ENCODE measurements around the gene P4HA2. TPM values are rescaled to one million over a fixed set of nuclear protein-coding genes. Genes with fewer than 3 reads are reported as not detected.

Gene P4HA2
- total RNA-seq, 1 donor from 2014 or later = 26.6 TPM

DNA sequence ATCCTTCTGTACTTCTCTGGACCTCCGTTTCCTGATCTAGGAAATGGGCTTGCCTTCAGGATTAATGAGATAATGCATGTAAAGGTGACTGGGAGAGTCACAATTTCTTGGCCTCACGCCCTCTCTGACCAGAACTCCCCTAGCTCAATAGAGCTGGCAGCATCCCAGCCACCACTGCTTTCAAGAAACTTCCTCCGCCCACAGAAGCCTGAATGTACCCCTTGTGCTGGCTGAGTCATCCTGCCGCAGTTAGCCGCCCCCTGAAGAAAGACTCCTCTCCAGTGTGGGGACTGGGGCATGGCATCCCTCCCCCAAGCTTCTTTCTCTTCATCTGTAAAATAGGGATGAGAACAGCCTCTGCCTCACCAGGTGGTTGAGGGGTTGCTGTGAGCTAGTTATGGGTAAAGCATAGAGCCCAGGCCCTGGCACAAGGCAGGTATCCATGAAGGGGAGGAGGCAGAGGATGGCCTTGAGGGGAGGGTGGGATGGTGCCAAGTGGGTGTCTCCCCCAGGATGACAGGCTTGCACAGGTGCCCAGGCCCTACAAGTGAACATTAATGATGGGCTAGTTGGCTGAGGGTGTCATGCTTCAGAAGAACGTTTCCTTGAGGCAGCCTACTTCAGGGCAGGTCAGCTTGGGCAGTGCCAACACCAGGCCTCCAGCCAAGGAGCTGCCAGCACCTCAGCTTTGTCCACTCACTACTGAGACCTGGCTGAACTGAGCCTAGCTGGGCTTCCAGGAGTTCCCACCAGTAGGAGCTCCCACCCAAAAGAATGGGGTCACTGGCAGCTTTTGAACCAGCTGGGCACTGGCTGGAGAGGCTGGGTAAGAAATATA, 33.3 kb upstream of the P4HA2 start:
- Mint-ChIP-seq H3K4me3 (ENCODE audit: unreplicated experiment) (peak overlapping the region; percentile 58), H3K36me3 (ENCODE audit: unreplicated experiment) (no peaks in the 10 kb centered on the region), H3K27me3 (ENCODE audit: unreplicated experiment) (peaks cover 15% of the 10 kb centered on the region), H3K9me3 (ENCODE audit: unreplicated experiment) (peaks cover 10% of the 10 kb centered on the region), H3K27ac (ENCODE audit: unreplicated experiment) (no peak overlapping the region), H3K4me1 (ENCODE audit: low read depth, unreplicated experiment) (peaks cover 28% of the 10 kb centered on the region)
- TF ChIP-seq, protein P1, sequence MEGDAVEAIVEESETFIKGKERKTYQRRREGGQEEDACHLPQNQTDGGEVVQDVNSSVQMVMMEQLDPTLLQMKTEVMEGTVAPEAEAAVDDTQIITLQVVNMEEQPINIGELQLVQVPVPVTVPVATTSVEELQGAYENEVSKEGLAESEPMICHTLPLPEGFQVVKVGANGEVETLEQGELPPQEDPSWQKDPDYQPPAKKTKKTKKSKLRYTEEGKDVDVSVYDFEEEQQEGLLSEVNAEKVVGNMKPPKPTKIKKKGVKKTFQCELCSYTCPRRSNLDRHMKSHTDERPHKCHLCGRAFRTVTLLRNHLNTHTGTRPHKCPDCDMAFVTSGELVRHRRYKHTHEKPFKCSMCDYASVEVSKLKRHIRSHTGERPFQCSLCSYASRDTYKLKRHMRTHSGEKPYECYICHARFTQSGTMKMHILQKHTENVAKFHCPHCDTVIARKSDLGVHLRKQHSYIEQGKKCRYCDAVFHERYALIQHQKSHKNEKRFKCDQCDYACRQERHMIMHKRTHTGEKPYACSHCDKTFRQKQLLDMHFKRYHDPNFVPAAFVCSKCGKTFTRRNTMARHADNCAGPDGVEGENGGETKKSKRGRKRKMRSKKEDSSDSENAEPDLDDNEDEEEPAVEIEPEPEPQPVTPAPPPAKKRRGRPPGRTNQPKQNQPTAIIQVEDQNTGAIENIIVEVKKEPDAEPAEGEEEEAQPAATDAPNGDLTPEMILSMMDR (IDR thresholded peaks at IDR 0.05; ENCODE audit: partially characterized antibody, unreplicated experiment) = no peak
- no peak for DNase-seq

DNA sequence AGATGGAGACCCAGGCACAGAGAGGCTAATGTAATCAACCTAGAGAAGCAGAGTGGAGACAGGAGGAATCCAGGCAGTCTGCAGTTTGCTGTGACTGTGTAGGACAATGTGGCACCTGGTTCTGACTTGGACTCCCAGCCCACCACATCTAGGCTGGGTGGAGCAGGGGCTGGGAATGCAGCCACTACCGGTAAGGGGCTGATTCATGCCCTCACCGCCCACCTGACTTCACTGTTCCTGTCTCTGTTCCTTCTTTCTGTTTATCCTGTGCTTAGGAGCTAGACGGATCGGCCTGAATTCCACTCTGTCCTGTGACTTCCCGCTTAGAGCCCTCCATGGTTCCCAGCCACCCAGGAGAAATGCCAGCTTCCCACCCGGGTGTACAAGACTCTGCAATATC, 32.4 kb upstream of the P4HA2 start:
- H3K27ac Mint-ChIP-seq (ENCODE audit: unreplicated experiment) = peak overlapping the region; percentile 99
- peak overlapping the region; percentile 58 for H3K4me3 Mint-ChIP-seq (ENCODE audit: unreplicated experiment)
- TF ChIP-seq, protein P1 (IDR thresholded peaks at IDR 0.05; ENCODE audit: partially characterized antibody, unreplicated experiment) = no peak
- H3K4me1 Mint-ChIP-seq (ENCODE audit: low read depth, unreplicated experiment) = peaks cover 22% of the 10 kb centered on the region
- H3K27me3 Mint-ChIP-seq (ENCODE audit: unreplicated experiment) = peaks cover 15% of the 10 kb centered on the region
- no peaks in the 10 kb centered on the region for H3K36me3 Mint-ChIP-seq (ENCODE audit: unreplicated experiment)
- peaks cover 12% of the 10 kb centered on the region for H3K9me3 Mint-ChIP-seq (ENCODE audit: unreplicated experiment)
- DNase-seq = no peak

DNA sequence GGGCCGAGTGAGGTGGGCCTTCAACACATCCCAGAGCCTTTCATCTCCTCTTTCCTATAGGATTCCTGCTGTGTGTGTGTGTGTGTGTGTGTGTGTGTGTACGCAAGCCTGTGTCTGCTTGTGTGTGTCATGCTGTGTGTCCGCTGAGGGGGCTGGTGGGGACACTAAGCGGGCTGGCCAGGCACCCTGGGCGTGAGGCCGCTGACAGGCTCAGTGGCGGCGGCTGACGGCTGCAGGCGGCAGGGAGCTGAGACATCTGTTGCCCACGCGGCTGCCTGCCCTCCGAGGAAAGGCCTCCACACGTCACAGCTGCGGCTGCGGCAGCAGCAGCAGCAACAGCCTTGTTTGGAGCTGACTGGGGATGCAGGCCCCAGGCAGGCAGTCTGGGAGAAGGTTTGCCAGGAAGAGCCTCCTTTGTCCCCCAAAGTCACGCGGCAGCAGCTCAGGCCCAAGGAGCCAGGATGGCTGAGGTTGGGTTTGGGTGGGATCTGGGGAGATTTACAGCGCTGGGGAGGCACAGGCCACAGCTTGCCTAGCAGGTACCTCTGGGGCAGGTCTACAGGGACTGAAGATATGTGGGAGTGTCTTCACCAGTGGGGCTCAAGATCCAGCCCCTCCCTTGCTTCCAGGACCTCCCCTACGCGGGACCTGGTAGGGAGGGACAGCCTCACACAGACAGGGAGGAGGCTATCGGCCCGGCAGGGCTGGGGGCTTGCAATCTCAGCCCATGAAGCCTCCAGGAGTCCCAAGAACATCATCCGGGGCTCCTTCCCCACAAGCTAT, 31.6 kb upstream of the P4HA2 start:
- DNase-seq = peak; percentile 84
- Mint-ChIP-seq H3K36me3 (ENCODE audit: unreplicated experiment) (no peaks in the 10 kb centered on the region), H3K4me3 (ENCODE audit: unreplicated experiment) (peak overlapping the region; percentile 91), H3K9me3 (ENCODE audit: unreplicated experiment) (peaks cover 12% of the 10 kb centered on the region), H3K27me3 (ENCODE audit: unreplicated experiment) (peaks cover 12% of the 10 kb centered on the region), H3K4me1 (ENCODE audit: low read depth, unreplicated experiment) (peaks cover 18% of the 10 kb centered on the region), H3K27ac (ENCODE audit: unreplicated experiment) (peak overlapping the region; percentile 99)
- TF ChIP-seq, protein P1 (IDR thresholded peaks at IDR 0.05; ENCODE audit: partially characterized antibody, unreplicated experiment) = no peak

DNA sequence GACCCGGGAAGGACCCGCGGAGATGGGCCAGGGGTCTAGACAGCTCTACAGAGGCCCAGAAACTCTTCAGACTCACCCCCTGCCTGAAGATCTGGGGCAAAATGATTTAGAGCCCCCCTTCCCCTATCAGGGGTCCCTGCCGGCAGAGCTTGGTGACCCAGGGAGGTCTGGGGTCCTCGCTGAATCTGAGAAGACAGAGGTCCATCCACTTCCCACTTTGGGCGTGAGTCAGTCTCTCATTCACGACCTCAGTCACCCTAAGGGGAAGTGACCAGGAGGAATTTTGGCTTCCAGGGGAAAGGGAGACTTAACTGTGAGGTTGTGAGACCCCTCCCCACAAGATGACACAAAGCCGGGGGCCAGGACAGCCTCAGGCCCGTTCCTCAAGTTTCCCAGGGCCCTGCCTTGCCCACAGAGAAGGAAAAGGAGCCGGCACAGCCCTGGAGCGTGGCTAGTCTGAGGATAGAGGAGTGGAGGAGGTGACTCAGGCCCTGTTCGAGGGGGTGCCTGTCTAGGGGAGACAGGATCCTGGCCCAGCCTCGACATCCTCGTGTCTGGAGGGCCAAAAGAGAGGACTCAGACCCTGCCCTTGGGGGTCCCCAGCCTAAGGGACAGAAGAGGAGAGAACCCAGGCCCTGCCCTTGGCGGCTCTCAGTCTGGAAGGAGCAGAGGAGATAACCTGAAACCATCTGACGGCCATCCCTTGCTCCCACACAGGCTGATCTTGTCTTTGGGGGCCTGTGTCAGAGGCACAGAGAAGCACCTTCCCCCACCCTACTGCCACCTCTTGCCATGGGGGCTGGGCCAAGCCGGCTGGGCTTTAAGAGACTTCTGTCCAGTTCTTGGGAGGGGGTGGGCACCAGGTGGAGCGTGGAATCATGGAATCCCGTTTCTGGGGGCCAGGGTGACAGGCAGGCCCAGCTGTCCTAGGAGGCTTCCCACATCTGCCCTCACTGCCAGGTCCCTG, 30.7 kb upstream of the P4HA2 start:
- H3K36me3 Mint-ChIP-seq (ENCODE audit: unreplicated experiment) = no peaks in the 10 kb centered on the region
- DNase-seq = no peak
- peak overlapping the region; percentile 99 for H3K27ac Mint-ChIP-seq (ENCODE audit: unreplicated experiment)
- peaks cover 18% of the 10 kb centered on the region for H3K4me1 Mint-ChIP-seq (ENCODE audit: low read depth, unreplicated experiment)
- H3K4me3 Mint-ChIP-seq (ENCODE audit: unreplicated experiment) = peak overlapping the region; percentile 91
- TF ChIP-seq, protein P1 (IDR thresholded peaks at IDR 0.05; ENCODE audit: partially characterized antibody, unreplicated experiment) = no peak
- peaks cover 12% of the 10 kb centered on the region for H3K9me3 Mint-ChIP-seq (ENCODE audit: unreplicated experiment)
- peaks cover 12% of the 10 kb centered on the region for H3K27me3 Mint-ChIP-seq (ENCODE audit: unreplicated experiment)
